Stimulated activated naive CD8-positive, alpha-beta T cell treated with anti-CD3 and anti-CD28 coated beads, Interleukin-15, Interleukin-2, amounts not matched to agents 100 U/mL and 50 U/mL, for 24 hours (primary cell): ENCODE data around the gene WBP2.

ENCODE experiments used
- ATAC-seq: fragments of 150-1000 bp; cut with Tn5 transposase; one replicate; pipeline ENCODE4 v1.10.0; 2021
- DNase-seq: peaks from one replicate; pipeline ENCODE4 v3.0.0; 2021

The WBP2 gene

GRCh38 chr17:75855310-75856061 is at the start of gene WBP2:
TSS of gene WBP2 (minus strand) at chr17:75855335. CDS start at chr17:75855297, 38 bp downstream.
- ATAC-seq (peak; percentile 95), DNase-seq (peak; percentile 96)

- ATAC-seq = no peak
Observed at GRCh38 chr17:75902406-75902805, 47.3 kb upstream of the WBP2 start.

GRCh38 chr17:75901727-75902126 is 46.6 kb upstream of the WBP2 start:
- ATAC-seq (no peak), DNase-seq (no peak)

More at GRCh38 chr17:75902406-75902805, 47.3 kb upstream of the WBP2 start:
- no peak for DNase-seq

DNA sequence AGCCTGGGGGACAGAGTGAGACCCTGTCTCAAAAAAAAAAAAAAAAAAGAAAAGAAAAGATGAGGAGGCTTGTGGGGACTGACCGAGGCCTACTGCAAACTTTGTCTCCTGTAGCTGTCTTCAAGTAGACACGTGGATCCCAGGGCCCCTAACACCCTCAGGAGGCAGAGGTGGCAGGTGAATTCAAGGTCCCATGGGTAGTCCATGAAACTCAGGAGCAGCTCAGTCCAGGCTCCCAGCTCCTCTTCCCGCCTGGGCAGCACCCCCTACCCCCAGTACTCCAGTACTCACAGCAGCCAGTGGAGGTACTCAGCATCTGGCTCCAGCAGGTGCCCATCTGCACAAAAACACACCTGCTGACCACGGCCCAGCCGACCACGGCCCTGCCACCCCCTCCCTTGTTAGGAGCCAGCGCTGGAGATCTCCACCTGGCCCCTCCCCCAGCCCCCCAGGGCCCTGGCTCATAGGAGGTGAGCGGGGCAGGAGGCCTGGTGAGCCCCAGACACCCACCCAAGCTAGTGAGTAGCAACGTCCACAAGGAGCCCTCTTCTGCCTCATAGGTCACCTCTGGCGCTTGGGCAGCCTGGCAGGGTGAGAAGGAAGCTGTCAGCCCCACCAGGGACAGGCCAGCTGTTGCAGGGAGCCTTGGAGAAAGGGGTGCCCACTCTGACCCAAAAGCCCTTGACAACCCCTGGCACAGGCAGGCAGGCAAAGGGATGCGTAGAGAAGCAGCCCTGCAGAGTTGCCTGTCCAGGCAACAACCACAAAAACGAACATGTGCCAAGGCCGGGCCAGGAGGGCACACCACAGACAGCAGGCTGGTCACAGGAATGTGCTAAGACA is 45.8 kb upstream of the WBP2 start:
- ATAC-seq = no peak
- no peak for DNase-seq

GRCh38 chr17:75899767-75900468 is 44.8 kb upstream of the WBP2 start:
- no peak for ATAC-seq
- no peak for DNase-seq

GRCh38 chr17:75899353-75899752 is 44.2 kb upstream of the WBP2 start:
- DNase-seq (no peak), ATAC-seq (no peak)

- DNase-seq = no peak
- ATAC-seq = no peak
Observed at GRCh38 chr17:75898791-75899190, 43.7 kb upstream of the WBP2 start.

DNA sequence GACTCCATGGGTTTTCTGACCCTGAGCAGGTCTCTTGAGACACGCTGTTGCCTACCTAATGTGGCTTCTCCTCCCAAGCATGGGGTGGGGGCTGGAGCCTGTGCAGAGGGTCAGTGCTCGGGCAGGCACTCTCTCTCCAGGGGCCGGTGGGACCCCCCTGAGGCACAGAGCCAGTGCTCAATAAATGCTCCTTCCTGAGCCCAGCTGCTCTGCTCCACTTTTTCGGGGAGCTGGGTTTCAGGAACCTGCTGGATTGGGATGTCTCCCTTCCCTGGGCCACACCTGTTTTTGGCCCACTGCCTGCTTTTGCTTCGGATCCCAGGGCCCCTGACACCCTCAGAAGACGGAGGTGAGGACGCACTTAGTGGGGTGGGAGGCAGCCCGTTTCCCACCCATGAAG is 42.9 kb upstream of the WBP2 start:
- ATAC-seq = no peak
- DNase-seq = no peak

DNA sequence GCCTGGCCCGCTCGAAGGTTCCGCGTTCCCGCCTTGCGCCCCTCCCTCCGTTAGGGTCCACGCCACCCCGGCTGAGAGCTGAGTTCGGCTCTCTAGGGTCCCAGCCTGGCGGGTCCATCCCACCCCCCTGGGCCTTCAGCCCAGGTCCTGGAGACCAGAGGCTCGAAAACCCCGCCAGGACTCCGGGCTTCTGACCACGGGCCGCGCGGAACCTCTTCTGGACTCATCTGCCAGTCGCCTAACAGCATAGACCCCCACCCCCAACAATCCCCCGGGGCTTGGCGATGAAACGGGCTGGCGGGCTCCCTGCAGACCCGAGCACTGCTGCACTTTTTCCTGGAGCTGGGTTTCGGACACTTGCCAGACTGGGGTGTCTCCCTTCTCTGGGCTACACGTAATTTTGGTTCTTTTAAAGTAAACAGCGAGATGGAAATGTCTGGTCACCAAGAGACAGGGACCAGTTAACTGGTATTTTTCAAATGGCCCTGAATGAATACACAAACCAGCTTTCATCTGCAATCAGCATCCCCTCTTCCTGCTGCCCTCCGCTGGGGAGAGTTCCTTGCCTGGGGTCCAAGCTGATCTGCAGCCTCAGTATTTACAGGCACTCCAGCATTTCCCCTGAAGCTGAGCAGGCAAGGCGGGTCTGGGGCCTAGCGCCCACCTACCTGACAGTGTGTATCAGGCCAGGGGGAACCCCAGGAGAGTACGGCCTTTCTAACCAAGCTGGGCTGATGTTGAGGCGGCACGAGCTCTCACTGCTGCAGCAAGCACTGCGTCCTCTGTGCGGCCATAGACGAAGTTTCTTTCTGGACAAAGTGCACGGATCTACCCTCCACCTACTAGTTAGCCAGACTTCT is 42.3 kb upstream of the WBP2 start:
- no peak for ATAC-seq

GRCh38 chr17:75896415-75897159 is 41.5 kb upstream of the WBP2 start, which contains the start of gene TRIM65:
TSS of gene TRIM65 (minus strand) at chr17:75896951. CDS start at chr17:75896937, 14 bp downstream.
- peak; percentile 84 for ATAC-seq
- DNase-seq = peak; percentile 88

More for the DNA sequence above, 42.3 kb upstream of the WBP2 start:
- no peak for DNase-seq

GRCh38 chr17:75895370-75896155 is 40.4 kb upstream of the WBP2 start:
- DNase-seq = peak; percentile 49
- ATAC-seq = no peak

DNA sequence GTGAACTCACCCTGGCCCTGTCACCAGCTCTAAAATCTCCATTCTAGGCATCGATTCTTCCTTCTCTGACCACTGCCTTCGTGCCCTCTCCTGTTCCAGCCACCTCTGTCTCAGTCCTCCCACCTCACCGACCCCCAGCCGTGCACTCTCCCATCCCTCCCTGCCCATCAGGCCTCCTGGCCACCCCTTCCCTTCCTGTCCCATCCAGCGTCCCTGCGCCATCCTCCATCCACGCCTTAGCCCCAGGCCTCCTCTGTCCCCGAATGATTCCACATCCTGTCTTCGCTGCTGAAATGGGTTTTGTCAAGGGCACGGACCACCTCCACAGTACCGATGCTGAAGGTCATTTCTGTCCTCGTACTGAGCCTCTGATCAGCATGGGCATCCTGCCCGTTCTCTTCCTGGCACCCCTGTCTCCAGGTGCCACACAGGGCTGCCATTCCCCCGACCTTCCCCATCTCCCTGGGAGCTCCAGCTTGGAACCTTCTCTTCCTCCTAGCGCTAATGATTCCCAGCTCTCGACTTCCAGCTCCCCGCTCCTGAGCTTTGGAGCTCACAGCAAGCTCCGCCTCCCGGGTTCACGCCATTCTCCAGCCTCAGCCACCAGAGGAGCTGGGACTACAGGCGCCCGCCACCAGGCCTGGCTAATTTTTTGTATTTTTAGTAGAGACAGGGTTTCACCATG is 39.1 kb upstream of the WBP2 start:
- DNase-seq (no peak), ATAC-seq (no peak)

- ATAC-seq (no peak), DNase-seq (no peak)
Observed at GRCh38 chr17:75893305-75894048, 38.3 kb upstream of the WBP2 start.

GRCh38 chr17:75892556-75893224 is 37.6 kb upstream of the WBP2 start:
- no peak for DNase-seq
- no peak for ATAC-seq

DNA sequence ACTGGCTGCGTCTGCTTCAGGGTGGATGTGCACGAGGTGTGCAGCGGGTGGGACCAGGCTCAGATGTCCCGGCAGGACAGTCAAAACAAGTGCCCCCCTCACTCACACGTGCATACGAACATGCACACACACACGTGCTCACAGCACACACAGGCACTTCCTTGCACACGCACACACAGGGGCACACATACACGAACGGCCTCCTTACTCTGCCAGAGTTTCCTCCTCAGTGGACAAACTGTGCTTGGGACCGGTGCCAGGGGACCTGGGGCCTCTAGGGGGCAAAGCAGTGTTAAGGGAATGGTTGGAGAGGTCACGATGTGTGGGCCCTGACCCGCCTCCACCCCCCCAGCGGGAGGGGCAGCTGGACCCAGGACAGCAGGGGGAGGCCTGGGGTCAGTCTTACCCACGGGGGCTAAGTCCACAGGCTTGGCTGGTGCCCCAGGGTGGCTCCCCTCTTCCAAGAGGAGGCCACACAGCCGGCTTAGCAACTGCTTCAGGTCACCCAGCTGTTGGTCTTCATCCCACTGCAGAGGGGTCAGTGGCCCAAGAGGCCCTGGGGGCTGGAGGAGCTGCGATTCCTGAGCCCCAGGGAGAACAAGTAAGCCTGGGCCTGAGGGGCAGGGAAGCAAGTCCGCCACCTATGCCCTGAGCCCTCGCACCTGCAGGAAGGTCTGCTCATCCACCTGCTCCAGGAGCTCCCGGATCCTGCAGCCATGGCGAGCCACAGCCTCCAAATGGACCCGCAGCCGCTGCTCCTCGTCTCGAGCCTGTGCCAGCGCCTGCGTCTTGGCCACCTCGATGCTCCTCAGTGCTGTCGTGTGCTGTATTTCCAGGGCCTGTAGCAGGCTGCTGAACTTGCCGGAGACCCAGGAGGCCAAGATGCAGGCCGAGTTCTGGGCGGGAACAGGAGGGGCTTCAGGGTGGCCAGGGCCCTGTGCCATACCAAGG is 36.7 kb upstream of the WBP2 start:
- ATAC-seq = no peak
- DNase-seq = no peak

- DNase-seq (no peak), ATAC-seq (no peak)
Observed at GRCh38 chr17:75891022-75891604, 36.0 kb upstream of the WBP2 start.

- ATAC-seq = peak; percentile 82
- no peak for DNase-seq
Observed at GRCh38 chr17:75889454-75889853, 34.3 kb upstream of the WBP2 start.
